Mucosa of descending colon (tissue), 3 donors: ENCODE measurements around the gene LSMEM2. TPM values are rescaled to one million over a fixed set of nuclear protein-coding genes. Genes with fewer than 3 reads are reported as not detected.
"Not testable (repeated sequence)": the region's sequence is repeated elsewhere in the genome, so short reads cannot be mapped to it uniquely, and the experiment has no call there.

ENCODE experiments used
- ATAC-seq: fragments of 200-7000 bp; cut with Tn5 transposase; one replicate; pipeline ENCODE4 v1.9.1; 2020; ENCODE audit warnings: mild to moderate bottlenecking, moderate library complexity
- DNase-seq, 3 donors: peaks; one replicate each; pipeline ENCODE4 v3.0.0-alpha.2; 2020
- H3K36me3 ChIP-seq: fragments of 200-600 bp; one replicate; pipeline ENCODE4 v1.8.0; 2021; ENCODE audit warnings: low read depth, mild to moderate bottlenecking
- H3K4me1 ChIP-seq: fragments of 200-600 bp; one replicate; pipeline ENCODE4 v1.8.0; 2021; ENCODE audit warnings: low read depth, mild to moderate bottlenecking
- H3K4me3 ChIP-seq: fragments of 200-600 bp; one replicate; pipeline ENCODE4 v1.8.0; 2021; ENCODE audit warnings: mild to moderate bottlenecking
- H3K9me3 ChIP-seq: fragments of 200-600 bp; one replicate; pipeline ENCODE4 v1.8.0; 2021; ENCODE audit warnings: mild to moderate bottlenecking
- intact Hi-C, 2 donors: fragments of 100-400 bp; cut with DNase I in 1 of 2; cut with micrococcal nuclease in 1 of 2; formaldehyde crosslinking; loops; one replicate each; pipeline versions ENCODE4 v1.11.0 to v1.11.1; 2022; cut with DNase I, micrococcal nuclease
- total RNA-seq, 3 donors: library from RNA; stranded (reverse); fragmentation: NEBNext Ultra II Directional in 2 of 3; extraction: Animal tissue kit (Norgen Biotek cat#: 25700) in 2 of 3; gene quantifications; one replicate each; pipeline versions ENCODE4 v1.2.1 to v1.2.4, GENCODE V29; 2021 to 2023
- TF ChIP-seq, protein P1 (sequence below): fragments of 200-600 bp; IDR thresholded peaks from one replicate; pipeline ENCODE4 v1.8.0; 2022; ENCODE audit warnings: antibody characterized with exemption, mild to moderate bottlenecking
- donor health status: DM: no; HTN: no; CAD: no; lungs with moderate emphysema.
- donor health status: DM: no; HTN: no; CAD: no.
- donor health status: DM: no; HTN: yes; CAD: no.

The LSMEM2 gene
- total RNA-seq, 3 donors from 2014 or later = 0.32 TPM; not detected in 2

DNA sequence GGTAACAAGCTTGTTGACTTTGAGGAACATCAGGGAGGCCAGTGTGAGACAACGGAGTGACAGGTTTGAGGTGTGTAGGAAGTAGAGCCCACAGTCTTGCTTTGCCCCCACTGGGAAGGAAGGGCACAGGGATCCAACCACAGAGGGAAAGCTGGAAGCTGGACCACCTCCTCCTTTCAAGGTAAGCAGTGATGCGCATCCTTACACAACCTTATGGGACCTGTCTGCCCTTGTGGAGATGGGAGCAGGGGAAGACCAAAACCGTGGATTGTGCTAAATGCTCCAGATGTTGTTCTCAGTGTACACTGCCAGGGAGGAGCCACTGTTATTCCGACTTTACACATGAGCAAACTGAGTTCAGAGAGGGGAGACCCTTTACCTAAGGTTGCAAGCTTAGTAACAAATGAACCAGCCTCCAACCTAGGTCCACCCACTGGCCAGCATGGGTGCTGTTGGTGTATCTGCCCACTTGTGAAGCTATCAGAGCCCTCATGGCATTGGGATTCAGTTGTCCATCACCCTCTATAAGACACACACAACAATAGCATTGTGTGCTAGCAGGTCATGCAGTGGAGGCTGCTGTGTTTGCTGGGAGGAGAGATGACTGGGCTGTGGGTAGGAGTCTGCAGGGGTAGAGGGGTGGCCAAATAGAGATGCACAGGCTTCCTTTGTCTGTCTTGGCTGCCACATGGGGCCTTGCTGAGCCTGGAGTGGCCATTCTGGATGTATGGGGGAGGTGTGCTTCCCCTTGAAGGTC is 586 bp upstream of the LSMEM2 start:
- Histone ChIP-seq H3K36me3 (no peaks in the 10 kb centered on the region), H3K9me3 (no peaks in the 10 kb centered on the region), H3K4me3 (no peak overlapping the region), H3K4me1 (peaks cover 8% of the 10 kb centered on the region)
- TF ChIP-seq, protein P1, sequence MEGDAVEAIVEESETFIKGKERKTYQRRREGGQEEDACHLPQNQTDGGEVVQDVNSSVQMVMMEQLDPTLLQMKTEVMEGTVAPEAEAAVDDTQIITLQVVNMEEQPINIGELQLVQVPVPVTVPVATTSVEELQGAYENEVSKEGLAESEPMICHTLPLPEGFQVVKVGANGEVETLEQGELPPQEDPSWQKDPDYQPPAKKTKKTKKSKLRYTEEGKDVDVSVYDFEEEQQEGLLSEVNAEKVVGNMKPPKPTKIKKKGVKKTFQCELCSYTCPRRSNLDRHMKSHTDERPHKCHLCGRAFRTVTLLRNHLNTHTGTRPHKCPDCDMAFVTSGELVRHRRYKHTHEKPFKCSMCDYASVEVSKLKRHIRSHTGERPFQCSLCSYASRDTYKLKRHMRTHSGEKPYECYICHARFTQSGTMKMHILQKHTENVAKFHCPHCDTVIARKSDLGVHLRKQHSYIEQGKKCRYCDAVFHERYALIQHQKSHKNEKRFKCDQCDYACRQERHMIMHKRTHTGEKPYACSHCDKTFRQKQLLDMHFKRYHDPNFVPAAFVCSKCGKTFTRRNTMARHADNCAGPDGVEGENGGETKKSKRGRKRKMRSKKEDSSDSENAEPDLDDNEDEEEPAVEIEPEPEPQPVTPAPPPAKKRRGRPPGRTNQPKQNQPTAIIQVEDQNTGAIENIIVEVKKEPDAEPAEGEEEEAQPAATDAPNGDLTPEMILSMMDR = no peak
- intact Hi-C loops = loop anchor here (10.0 kb wide), 2 partner anchors 54 to 84 kb away; partner anchors contain the start of gene GNAT1 (in 2 of the 2)
- ATAC-seq (no peak), DNase-seq (no peak)

DNA sequence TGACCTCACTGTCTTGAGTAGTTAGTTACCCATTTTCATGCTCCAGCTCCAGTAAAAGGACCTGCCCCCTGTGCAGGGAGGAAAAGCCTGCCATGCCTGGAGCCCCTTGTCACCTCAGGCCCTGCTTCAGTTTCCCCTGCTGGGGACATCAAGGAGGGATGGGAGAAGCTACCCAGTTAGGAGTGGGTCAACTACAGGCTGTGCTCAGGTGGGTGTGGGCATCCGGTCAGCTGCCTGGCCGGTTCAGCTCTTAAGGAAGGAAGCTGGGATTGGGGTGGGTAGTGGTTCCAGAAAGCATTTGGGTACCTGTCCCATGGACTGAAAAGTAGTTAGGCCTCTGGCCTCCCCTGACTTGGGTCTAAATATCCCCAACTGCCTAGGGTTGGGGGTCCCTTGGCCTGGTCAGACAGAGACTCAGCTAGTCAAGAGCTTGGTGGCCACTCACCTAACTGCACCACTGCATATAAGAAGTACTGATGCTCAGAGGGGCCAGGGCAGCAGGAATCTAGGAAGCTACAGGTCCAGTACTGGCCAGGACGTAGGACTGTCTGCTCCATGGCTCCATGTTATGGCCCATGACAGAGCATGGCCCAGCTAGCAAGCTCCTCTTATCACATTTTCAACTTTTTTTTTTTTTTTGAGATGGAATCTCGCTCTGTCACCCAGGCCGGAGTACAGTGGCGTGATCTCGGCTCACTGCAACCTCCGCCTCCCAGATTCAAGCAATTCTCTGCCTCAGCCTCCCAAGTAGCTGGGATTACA is 549 bp downstream of the LSMEM2 start:
- Histone ChIP-seq H3K4me3 (no peak overlapping the region), H3K9me3 (no peaks in the 10 kb centered on the region), H3K4me1 (peaks cover 2% of the 10 kb centered on the region), H3K36me3 (no peaks in the 10 kb centered on the region)
- DNase-seq (no peak), ATAC-seq (no peak)
- TF ChIP-seq, protein P1 = no peak
- intact Hi-C loops = loop anchor here (10.0 kb wide), 2 partner anchors 55 to 85 kb away; partner anchors contain the start of gene GNAT1 (in 2 of the 2)

DNA sequence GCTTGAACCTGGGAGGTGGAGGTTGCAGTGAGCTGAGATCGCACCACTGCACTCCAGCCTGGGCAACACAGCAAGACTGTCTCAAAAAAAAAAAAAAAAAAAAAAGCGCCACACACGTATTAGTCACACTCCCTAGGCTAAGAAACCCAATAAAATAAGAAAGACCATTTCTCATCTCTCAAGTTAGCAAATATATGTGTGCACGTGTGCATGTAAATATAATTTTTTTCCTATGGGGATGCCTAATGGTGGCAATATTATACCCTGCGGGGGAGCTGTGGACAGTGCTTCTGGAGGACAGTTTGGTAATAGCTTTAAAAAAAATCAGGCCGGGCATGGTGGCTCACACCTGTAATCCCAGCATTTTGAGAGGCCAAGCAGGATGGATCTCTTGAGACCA is 5.2 kb downstream of the LSMEM2 start:
- H3K9me3 ChIP-seq, H3K4me1 ChIP-seq, H3K36me3 ChIP-seq, H3K4me3 ChIP-seq, ATAC-seq, intact Hi-C loops, DNase-seq: not testable (repeated sequence)

DNA sequence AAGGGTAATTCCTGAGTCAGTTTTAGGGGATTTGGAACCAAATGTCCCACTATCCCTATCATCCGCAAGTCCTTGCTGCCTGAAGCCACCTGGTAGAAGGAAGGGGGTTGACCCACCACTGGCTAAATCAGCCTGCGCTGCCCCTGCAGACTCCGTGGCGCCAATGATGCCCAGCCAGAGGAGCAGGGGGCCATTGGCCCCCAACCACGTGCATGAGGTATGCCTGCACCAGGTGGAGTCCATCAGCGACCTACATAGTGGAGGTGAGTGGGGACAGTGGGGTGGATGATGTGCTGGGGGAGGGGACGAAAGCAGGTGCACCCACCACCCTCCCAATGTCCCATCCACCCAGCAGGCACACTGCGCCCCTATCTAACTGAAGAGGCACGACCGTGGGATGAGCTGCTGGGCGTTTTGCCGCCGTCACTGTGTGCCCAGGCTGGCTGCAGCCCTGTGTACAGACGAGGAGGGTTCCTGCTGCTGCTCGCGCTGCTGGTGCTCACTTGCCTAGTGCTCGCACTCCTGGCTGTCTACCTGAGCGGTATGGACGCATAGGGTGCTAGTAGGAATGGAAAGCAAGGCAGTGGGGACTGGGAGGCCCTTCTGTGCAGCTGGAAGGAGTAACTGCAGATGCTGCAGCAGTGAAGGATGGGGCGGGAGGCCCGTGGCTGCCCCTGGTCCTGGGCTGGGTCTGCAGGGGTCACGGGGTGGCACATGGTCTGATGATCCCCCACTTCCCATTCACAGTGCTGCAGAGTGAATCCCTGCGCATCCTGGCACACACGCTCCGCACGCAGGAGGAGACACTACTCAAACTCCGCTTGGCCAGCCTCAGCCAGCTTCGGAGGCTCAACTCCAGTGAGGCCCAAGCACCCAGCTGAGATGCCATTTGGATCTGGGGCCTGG is 7.7 kb downstream of the LSMEM2 start:
- intact Hi-C loops = no loop called here
- TF ChIP-seq, protein P1 = no peak
- ATAC-seq (no peak), DNase-seq (no peak)
- H3K9me3 ChIP-seq = no peaks in the 10 kb centered on the region
- H3K36me3 ChIP-seq = peaks cover 4% of the 10 kb centered on the region
- H3K4me1 ChIP-seq = peaks cover 12% of the 10 kb centered on the region
- no peak overlapping the region for H3K4me3 ChIP-seq

DNA sequence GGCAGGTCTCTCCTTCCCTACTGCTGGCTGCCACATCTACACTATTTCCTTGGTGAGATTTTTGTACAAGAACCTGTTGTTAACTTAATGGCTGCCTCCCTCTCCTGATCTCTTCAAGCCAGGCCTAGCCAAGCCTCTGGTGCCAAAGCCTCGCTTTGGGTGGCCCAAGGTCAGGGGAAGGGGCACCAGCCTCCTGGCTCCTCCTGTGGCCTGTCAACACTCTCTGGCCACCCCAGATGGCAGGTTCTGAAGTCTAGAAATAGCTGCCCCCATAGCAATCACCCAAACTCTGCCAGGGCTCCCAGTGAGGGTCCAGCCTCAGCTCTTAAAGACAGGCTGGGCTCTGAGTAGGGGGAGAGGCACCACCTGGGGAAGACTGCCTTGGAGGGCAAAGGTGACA is 8.4 kb downstream of the LSMEM2 start:
- intact Hi-C loops = no loop called here
- DNase-seq = no peak
- TF ChIP-seq, protein P1 = no peak
- Histone ChIP-seq H3K4me3 (no peak overlapping the region), H3K4me1 (peaks cover 12% of the 10 kb centered on the region), H3K36me3 (peaks cover 4% of the 10 kb centered on the region), H3K9me3 (no peaks in the 10 kb centered on the region)
- no peak for ATAC-seq
